Measurements from ENCODE around the gene NOTCH2NLA.
"Not testable (repeated sequence)": the region's sequence is repeated elsewhere in the genome, so short reads cannot be mapped to it uniquely, and the experiment has no call there.

- TF ChIP-seq, protein P1, sequence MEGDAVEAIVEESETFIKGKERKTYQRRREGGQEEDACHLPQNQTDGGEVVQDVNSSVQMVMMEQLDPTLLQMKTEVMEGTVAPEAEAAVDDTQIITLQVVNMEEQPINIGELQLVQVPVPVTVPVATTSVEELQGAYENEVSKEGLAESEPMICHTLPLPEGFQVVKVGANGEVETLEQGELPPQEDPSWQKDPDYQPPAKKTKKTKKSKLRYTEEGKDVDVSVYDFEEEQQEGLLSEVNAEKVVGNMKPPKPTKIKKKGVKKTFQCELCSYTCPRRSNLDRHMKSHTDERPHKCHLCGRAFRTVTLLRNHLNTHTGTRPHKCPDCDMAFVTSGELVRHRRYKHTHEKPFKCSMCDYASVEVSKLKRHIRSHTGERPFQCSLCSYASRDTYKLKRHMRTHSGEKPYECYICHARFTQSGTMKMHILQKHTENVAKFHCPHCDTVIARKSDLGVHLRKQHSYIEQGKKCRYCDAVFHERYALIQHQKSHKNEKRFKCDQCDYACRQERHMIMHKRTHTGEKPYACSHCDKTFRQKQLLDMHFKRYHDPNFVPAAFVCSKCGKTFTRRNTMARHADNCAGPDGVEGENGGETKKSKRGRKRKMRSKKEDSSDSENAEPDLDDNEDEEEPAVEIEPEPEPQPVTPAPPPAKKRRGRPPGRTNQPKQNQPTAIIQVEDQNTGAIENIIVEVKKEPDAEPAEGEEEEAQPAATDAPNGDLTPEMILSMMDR (IDR thresholded peaks at IDR 0.05 in 2 of 3, conservative IDR thresholded peaks at IDR 0.05 in 1 of 3; ENCODE audit: control insufficient read depth in 2 of 3, extremely low read depth in 1 of 3, insufficient read depth in 1 of 3, low read depth in 3 of 3, low read length in 3 of 3), result not testable (repeated sequence)
- not testable (repeated sequence) for TF ChIP-seq POLR2A (IDR thresholded peaks at IDR 0.05; ENCODE audit: low read depth, low read length); PML (IDR thresholded peaks at IDR 0.05; ENCODE audit: low read length); REST (IDR thresholded peaks at IDR 0.05; ENCODE audit: low read depth, low read length); CBX5 (IDR thresholded peaks at IDR 0.05; ENCODE audit: low read depth); EZH2 (IDR thresholded peaks at IDR 0.05; ENCODE audit: borderline replicate concordance, control insufficient read depth, low read depth, low read length); TAF1 (IDR thresholded peaks at IDR 0.05; ENCODE audit: borderline replicate concordance, low read depth, low read length); SREBF2 (IDR thresholded peaks at IDR 0.05; ENCODE audit: low read length)
These were observed 43.2 kb upstream of the NOTCH2NLA start for GRCh38 chr1:146271977-146272376.

Data from GM12878 (cell line).